NK-92 treated with Interleukin-12 subunit alpha and Interleukin-12 subunit beta, amount 100 ng/mL, for 24 hours (cell line): ENCODE measurements around the gene NCKAP5.

Source experiments
- DNase-seq: peaks from one replicate; lab custom pipeline; 2025; lab: John Stamatoyannopoulos, UW

Gene NCKAP5

GRCh38 chr2:132941296-132942020 is 626.8 kb downstream of the NCKAP5 start:
- no peak for DNase-seq

- DNase-seq = no peak
Observed at GRCh38 chr2:132937629-132938028, 630.6 kb downstream of the NCKAP5 start.

GRCh38 chr2:132936791-132937190 is 631.5 kb downstream of the NCKAP5 start:
- DNase-seq = no peak

- DNase-seq = no peak
Observed at GRCh38 chr2:132936261-132936660, 632.0 kb downstream of the NCKAP5 start.

- DNase-seq = no peak
Observed at GRCh38 chr2:132929786-132930185, 638.5 kb downstream of the NCKAP5 start.

- DNase-seq = no peak
Observed at GRCh38 chr2:132923787-132924186, 644.5 kb downstream of the NCKAP5 start.

GRCh38 chr2:132915812-132916549 is 652.3 kb downstream of the NCKAP5 start:
- no peak for DNase-seq

GRCh38 chr2:132911726-132912724 is 656.2 kb downstream of the NCKAP5 start:
- no peak for DNase-seq

- DNase-seq = no peak
Observed at GRCh38 chr2:132910432-132910831, 657.8 kb downstream of the NCKAP5 start.

- no peak for DNase-seq
Observed at GRCh38 chr2:132909427-132909826, 658.8 kb downstream of the NCKAP5 start.

GRCh38 chr2:132904142-132904842 is 664.0 kb downstream of the NCKAP5 start:
- DNase-seq = no peak

GRCh38 chr2:132902626-132903025 is 665.6 kb downstream of the NCKAP5 start:
- no peak for DNase-seq

GRCh38 chr2:132901661-132902060 is 666.6 kb downstream of the NCKAP5 start:
- no peak for DNase-seq

GRCh38 chr2:132897111-132897510 is 671.2 kb downstream of the NCKAP5 start:
- no peak for DNase-seq

GRCh38 chr2:132896073-132896472 is 672.2 kb downstream of the NCKAP5 start:
- no peak for DNase-seq

- DNase-seq = no peak
Observed at GRCh38 chr2:132891498-132891897, 676.8 kb downstream of the NCKAP5 start.

- no peak for DNase-seq
Observed at GRCh38 chr2:132886574-132886973, 681.7 kb downstream of the NCKAP5 start.

GRCh38 chr2:132884705-132885104 is 683.6 kb downstream of the NCKAP5 start:
- no peak for DNase-seq

GRCh38 chr2:132884292-132884691 is 684.0 kb downstream of the NCKAP5 start:
- DNase-seq = no peak

GRCh38 chr2:132883430-132883829 is 684.8 kb downstream of the NCKAP5 start:
- no peak for DNase-seq

GRCh38 chr2:132881546-132881945 is 686.7 kb downstream of the NCKAP5 start:
- no peak for DNase-seq

- no peak for DNase-seq
Observed at GRCh38 chr2:132877923-132878322, 690.3 kb downstream of the NCKAP5 start.
